ENCODE results near the gene PPP1R2C. TPM values are rescaled to one million over a fixed set of nuclear protein-coding genes. Genes with fewer than 3 reads are reported as not detected.

PPP1R2C gene
- not detected in 2 replicates for total RNA-seq (2014; rRNA removed; shearing (Covaris generic))
- not detected in 2 replicates for polyA plus RNA-seq (2014; cell fraction: nucleus; rRNA removed)

DNA sequence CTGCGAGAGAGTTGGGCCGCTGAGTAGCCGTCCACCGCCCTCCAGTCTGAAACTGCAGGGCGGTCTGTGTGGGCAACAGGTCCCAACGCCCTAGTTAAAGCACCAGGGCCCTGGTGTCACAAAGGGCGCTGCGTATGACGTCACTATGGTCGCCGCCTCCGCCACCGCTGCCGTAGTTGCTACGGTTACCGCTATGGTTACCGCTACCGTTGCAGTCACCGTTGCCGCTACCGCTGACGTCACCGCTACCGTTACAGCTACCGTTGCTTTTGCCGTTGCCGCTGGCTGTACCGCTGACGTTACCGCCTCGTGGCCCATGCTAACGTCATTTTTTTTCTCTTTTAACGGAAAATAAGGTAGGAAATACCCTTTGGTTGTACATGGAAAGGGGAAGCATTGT, at the start of gene PPP1R2C:
Gene PPP1R2C, minus strand, starts transcription at position 68 of the 400 bp plus-strand sequence. CDS start 84 bp downstream, outside the sequence.
- DNase-seq (ENCODE audit: extremely low read depth, low read depth): no peak

GRCh38 chrX:42825201-42825600, 47.2 kb upstream of the PPP1R2C start:
- DNase-seq (ENCODE audit: extremely low read depth, low read depth): no peak

- no peak for DNase-seq (ENCODE audit: extremely low read depth, low read depth)
Measured at GRCh38 chrX:42824541-42824940, 46.6 kb upstream of the PPP1R2C start.

GRCh38 chrX:42823443-42823842, 45.5 kb upstream of the PPP1R2C start:
- DNase-seq (ENCODE audit: extremely low read depth, low read depth): no peak

DNA sequence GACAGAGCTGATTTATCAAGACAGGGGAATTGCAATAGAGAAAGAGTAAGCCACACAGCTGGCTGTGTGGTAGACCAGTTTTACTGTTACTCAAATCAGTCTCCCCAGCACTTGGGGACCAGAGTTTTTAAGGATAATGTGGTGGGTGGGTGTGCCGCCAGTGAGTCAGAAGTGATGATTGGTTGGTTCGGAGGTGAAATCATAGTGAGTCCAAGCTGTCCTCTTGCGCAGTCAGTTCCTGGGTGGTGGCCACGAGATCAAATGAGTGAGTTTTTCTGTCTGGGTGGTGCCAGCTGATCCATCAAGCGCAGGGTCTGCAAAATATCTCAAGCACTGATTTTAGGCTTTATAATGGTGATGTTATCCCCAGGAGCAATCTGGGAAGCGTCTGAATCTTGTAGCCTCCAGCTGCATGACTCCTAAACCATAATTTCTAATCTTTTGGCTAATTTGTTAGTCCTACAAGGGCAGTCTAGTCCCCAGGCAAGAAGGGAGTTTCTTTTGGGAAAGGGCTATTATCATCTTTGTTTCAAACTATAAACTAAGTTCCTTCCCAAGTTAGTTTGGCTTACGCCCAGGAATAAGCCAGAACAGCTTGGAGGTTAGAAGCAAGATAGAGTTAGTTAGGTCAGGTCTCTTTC, 44.0 kb upstream of the PPP1R2C start:
- DNase-seq (ENCODE audit: extremely low read depth, low read depth): no peak

DNA sequence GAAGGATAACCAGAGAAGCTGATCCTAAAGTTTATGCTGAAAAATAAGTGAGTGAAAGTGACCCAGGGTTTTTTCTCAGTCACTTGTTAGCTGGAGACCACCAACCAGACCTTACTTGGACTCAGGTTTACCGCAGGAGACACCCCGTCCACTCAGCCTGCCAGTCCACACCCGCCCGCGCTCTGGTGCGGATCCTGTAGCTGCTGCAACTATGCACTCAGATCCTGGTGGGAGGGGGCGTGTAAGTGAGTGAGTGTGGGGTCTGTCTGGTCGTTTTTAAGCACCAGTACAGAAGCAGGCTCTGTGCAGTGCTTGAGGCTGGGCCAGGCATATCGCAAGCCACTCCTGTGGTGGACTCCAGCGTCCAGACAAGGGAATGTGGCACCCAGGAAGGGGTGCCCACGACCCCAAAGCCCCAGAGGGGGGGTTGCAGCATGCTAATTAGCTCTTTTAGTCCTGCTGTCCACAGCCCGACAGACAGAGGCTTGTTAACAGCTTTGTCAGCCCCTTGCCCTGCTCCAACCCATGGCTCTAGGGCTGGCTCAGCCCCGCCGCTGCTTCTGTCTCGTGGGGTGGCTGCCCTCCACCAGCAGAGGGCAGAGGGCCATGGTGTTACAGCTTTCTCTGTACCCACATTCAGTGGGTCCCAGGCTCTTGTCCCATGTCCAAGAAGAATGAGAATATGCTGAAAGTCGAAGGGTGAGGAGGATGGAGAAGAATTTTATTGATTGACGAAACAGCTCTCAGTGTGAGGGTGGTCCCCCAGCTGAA, 40.4 kb upstream of the PPP1R2C start:
- DNase-seq (ENCODE audit: extremely low read depth, low read depth): no peak

DNA sequence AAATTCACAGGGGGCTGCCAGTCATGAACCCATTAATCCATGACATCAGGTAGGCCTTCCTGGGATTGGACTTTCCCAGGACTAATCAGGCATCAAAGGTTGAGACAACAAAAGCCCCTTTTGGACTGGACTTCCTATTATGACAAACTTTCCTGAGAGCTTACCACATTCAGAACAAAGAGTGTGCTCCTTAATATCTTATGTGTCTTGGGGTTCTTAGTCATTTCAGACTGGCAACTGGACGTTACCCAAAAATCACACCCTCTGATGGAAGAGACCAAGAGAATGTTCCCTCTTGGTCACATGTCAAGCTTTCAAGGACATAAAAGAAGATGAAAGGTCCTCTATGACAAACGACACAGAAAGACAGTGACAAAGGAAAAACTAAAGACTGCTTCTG, 31.6 kb upstream of the PPP1R2C start:
- no peak for DNase-seq (ENCODE audit: extremely low read depth, low read depth)

DNA sequence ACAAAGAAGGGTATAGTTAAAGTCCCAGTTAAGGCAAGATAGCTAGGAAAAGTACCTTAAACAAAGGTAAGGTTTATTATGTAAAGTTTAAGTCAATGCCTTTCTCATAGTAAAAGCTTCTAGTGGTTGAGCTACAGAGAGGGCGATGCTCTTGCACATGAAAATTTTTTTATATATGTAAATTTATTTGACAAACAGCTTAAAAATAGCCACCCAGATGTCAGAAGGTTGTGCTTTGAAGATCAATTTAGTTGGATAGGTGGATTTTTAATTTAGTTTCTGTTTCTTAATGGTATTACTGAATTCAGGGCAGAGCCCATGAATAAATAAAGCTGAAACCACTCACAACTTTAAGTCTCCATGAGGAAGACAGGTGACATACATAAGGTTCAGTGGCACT, 29.4 kb upstream of the PPP1R2C start:
- no peak for DNase-seq (ENCODE audit: extremely low read depth, low read depth)

GRCh38 chrX:42804524-42804923, 26.6 kb upstream of the PPP1R2C start:
- DNase-seq (ENCODE audit: extremely low read depth, low read depth): no peak

DNA sequence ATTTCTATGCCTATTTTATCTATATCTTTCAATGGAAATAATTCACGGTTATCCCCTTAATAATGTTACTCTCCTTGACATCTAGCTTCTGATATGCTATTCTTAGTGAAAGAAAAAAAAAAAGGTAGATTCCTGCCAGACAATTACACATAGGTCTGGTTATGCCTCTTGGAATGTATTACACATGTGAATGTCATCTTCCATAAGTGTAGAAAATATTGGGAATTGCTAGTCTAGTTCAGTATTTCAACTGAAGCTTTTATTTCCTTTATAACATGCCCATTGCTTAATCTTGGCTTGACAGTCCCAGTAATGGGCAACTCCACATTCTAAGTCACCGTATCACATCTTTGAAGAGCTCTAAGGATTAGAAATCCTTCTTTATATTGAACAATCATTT, 25.4 kb upstream of the PPP1R2C start:
- DNase-seq (ENCODE audit: extremely low read depth, low read depth): no peak

DNA sequence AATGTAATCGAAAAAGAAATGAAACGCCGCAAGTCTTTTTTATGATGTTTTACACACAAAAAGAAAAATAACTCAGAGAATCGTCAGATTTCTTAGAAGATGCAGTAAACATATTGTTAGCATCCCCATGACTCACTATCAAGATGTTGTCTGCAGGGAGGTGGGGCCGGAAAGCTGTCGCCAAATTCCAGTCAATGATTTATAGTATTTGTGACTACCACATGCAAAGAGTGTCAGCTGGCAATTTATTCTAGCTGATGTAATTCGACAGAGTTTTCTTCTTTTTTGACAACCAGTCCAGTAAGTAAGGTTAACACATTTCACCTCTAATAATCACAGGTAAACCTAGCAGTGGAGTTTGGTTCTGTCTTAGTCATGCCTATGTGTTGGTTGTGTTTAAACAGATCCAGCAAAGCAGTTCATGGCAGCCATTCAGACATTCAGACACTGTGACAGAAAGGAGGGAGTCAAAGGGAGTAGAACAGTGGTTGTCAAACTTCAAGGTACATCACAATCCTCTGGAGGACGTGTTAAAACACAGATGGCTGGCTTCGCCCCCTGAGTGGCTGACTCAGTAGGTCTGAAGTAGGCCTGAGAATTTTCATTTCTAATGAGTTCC, 19.8 kb upstream of the PPP1R2C start:
- no peak for DNase-seq (ENCODE audit: extremely low read depth, low read depth)

DNA sequence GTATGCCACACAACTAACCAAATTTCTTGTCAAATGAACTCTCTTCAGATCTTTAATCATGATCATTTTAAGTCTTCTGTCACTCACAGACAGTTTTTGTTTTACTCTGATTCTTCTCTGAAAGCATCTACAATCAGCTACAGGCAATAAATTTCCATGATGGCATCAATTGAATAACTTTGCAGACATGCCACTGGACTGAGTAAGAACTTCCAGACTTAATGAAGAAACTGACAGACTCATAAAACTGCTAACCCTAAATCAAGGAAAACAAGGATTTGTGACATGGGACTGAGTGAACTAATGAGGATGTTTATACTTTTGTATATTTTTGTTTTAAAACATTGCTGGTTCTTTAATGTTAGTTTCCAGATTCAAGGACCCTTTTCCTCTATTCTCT, 5.5 kb upstream of the PPP1R2C start:
- DNase-seq (ENCODE audit: extremely low read depth, low read depth): no peak

DNA sequence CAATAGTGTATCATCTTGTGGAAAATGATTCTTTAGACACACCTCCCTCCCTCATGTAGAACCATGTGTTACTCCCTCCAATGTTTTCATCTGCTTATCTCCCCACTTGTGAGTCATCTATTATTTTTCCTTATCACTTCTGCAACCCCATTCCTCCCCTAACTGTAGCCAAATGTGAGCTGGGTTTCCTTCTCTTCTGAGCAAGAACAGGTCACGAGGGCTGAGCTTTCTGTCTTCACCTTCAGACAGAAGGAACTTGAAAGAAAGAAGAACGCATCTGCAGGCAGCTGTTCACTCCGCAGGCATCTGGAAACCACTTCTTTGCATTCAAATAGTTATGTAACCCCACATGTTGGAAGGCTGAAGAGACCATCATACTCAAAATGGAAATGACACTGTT, 1.8 kb downstream of the PPP1R2C start:
- no peak for DNase-seq (ENCODE audit: extremely low read depth, low read depth)

DNA sequence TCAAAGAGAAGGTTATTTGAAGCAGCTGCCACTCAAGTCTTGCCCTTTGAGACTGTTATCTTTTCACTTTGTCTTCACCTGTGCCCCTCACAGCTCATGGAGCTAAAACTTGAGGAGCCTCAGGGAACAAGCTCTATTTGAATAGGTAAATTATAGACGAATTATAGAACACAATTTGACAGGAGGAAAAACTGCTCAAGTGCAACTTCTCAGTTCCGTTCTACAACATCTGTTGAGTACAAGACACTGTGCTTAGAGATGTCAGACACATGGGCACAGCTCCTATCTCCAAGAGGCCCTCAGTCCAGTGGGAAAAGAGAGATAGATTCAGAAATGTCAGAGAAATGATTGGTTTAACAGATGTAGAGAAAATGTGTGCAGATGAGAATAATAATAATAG, 5.1 kb downstream of the PPP1R2C start:
- DNase-seq (ENCODE audit: extremely low read depth, low read depth): no peak

- DNase-seq (ENCODE audit: extremely low read depth, low read depth): no peak
Measured at GRCh38 chrX:42771506-42772335, 6.2 kb downstream of the PPP1R2C start.

GRCh38 chrX:42770566-42770965, 7.4 kb downstream of the PPP1R2C start:
- DNase-seq (ENCODE audit: extremely low read depth, low read depth): no peak

GRCh38 chrX:42759881-42760280, 18.1 kb downstream of the PPP1R2C start:
- DNase-seq (ENCODE audit: extremely low read depth, low read depth): no peak

- no peak for DNase-seq (ENCODE audit: extremely low read depth, low read depth)
Measured at GRCh38 chrX:42755815-42756214, 22.1 kb downstream of the PPP1R2C start.

DNA sequence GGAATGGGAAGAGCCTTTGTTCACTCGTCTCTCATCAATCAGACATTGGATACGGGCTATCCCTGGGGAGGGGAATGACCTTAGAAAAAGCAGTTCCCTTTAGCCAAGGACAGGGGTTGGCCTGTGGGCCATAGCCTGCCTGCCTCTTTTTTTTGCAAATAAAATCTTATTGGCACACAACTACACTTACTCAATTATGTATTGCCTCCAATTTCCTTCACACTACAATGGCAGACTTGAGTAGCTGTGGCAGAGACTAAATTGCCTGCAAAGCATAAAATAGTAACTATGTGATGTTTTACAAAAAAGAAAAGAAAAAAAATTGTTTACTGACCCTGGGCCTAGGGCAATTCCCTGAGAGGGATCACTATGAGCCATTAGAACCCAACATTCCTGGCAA, 23.4 kb downstream of the PPP1R2C start:
- DNase-seq (ENCODE audit: extremely low read depth, low read depth): no peak

- no peak for DNase-seq (ENCODE audit: extremely low read depth, low read depth)
Measured at GRCh38 chrX:42754115-42754514, 23.8 kb downstream of the PPP1R2C start.

DNA sequence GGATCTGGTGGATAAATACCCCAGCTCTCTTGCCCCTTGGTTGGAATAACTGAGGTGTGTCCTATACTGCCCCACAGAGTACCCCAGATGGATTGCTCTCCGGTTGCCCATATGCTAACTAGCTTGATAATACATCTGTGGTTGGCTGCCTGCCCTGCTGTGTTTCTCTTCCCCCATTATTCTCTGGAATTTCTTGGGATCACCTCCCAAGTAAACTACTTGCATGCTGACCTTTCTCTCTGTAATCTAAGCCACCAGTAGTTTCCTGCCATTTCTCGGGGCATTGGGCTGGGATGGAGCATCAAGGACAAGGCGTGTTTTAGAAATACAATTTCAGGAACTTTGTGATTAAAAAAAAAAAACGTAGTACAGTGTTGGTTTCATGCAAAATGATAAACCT, 25.2 kb downstream of the PPP1R2C start:
- no peak for DNase-seq (ENCODE audit: extremely low read depth, low read depth)

All from NCI-H460 (cell line).